GM12873 (cell line): Measurements from ENCODE around the gene DDR2.

Experiments
- CTCF ChIP-seq: IDR thresholded peaks from 2 replicates; pipeline ENCODE4 v1.5.1; 2012; ENCODE audit warnings: low read depth, mild to moderate bottlenecking, moderate library complexity, low read length, control low read depth; ENCODE audit not compliant: insufficient read depth; ENCODE audit errors: missing control alignments

Gene DDR2

GRCh38 chr1:162822391-162823200, 190.3 kb downstream of the DDR2 start:
- no peak for TF ChIP-seq CTCF

GRCh38 chr1:162823231-162823630, 191.0 kb downstream of the DDR2 start:
- no peak for TF ChIP-seq CTCF

- TF ChIP-seq CTCF: no peak
Observed at GRCh38 chr1:162823771-162824525, 191.7 kb downstream of the DDR2 start.

- no peak for TF ChIP-seq CTCF
Observed at GRCh38 chr1:162829268-162829667, 197.0 kb downstream of the DDR2 start.

GRCh38 chr1:162832470-162832869, 200.2 kb downstream of the DDR2 start:
- no peak for TF ChIP-seq CTCF

GRCh38 chr1:162835157-162835899, 203.1 kb downstream of the DDR2 start:
- no peak for TF ChIP-seq CTCF
